PC-9 (cell line): ENCODE data around the gene PAF1. TPM values are rescaled to one million over a fixed set of nuclear protein-coding genes. Genes with fewer than 3 reads are reported as not detected.

Experiments
- BruUV-seq: library from RNA; stranded (reverse); fragments of 400-500 nt; replicated peaks from 2 replicates; lab custom pipeline; 2021; lab: Mats Ljungman, UMichigan
- CTCF ChIA-PET: fragments of 300-600 bp; sonication (Branson Sonifier 250); formaldehyde crosslinking; loops from one replicate; lab custom pipeline; 2022; ENCODE audit warnings: antibody characterized with exemption; lab: Charles Lee
- POLR2A ChIA-PET: fragments of 300-600 bp; sonication (Branson Sonifier 250); formaldehyde crosslinking; loops from one replicate; lab custom pipeline; 2022; ENCODE audit warnings: antibody characterized with exemption; ENCODE audit not compliant: unreplicated experiment; lab: Charles Lee
- DNase-seq, 2 experiments: peaks; one replicate each; pipeline versions ENCODE4 v3.0.0 to v3.0.0-alpha.2; 2015 to 2022; ENCODE audit warnings: mixed read lengths in 1 of 2
- H2AFZ ChIP-seq: fragments of 200-600 bp; sonication (generic); 2 replicates; pipeline ENCODE4 v1.8.1; 2017; ENCODE audit warnings: antibody characterized with exemption
- H3F3A ChIP-seq: fragments of 200-600 bp; sonication (generic); 2 replicates; pipeline ENCODE4 v1.8.1; 2017; ENCODE audit warnings: antibody characterized with exemption, mild to moderate bottlenecking, low read depth; ENCODE audit not compliant: insufficient read depth
- H3K27ac ChIP-seq: fragments of 200-600 bp; sonication (generic); 2 replicates; pipeline ENCODE4 v1.6.1; 2016; ENCODE audit warnings: mixed run types
- H3K27me3 ChIP-seq: fragments of 200-600 bp; sonication (generic); 2 replicates; pipeline ENCODE4 v1.6.1; 2016; ENCODE audit warnings: low read depth, mixed run types; ENCODE audit not compliant: insufficient read depth
- H3K36me3 ChIP-seq: fragments of 200-600 bp; sonication (generic); 2 replicates; pipeline ENCODE4 v1.6.1; 2016; ENCODE audit warnings: low read depth, mixed run types
- H3K4me1 ChIP-seq: fragments of 200-600 bp; sonication (generic); replicated peaks from 2 replicates; pipeline ENCODE4 v1.6.1; 2016; ENCODE audit warnings: mixed run types; ENCODE audit not compliant: insufficient read depth
- H3K4me2 ChIP-seq: fragments of 200-600 bp; sonication (generic); 2 replicates; pipeline ENCODE4 v1.6.1; 2017; ENCODE audit warnings: mixed run types
- H3K4me3 ChIP-seq: fragments of 200-600 bp; sonication (generic); 2 replicates; pipeline ENCODE4 v1.6.1; 2016; ENCODE audit warnings: mixed run types
- H3K79me2 ChIP-seq: fragments of 200-600 bp; sonication (generic); 2 replicates; pipeline ENCODE4 v1.6.1; 2017; ENCODE audit warnings: low read depth, mixed run types
- H3K9me2 ChIP-seq: fragments of 200-600 bp; sonication (generic); 2 replicates; pipeline ENCODE4 v1.8.1; 2017; ENCODE audit warnings: mild to moderate bottlenecking; ENCODE audit not compliant: insufficient read depth
- H3K9me3 ChIP-seq: fragments of 200-600 bp; sonication (generic); 2 replicates; pipeline ENCODE4 v1.8.1; 2016; ENCODE audit warnings: low read depth; ENCODE audit not compliant: insufficient read depth
- H4K20me1 ChIP-seq: fragments of 200-600 bp; sonication (generic); 2 replicates; pipeline ENCODE4 v1.8.1; 2017; ENCODE audit not compliant: insufficient read depth
- CTCF ChIP-seq: fragments of 200-600 bp; sonication (generic); conservative IDR thresholded peaks from 2 replicates; pipeline ENCODE4 v1.6.1; 2017; ENCODE audit warnings: mixed run types, antibody characterized with exemption, mild to moderate bottlenecking, moderate library complexity
- EZH2 ChIP-seq: fragments of 200-600 bp; sonication (generic); IDR thresholded peaks from 2 replicates; pipeline ENCODE4 v1.8.0; 2017; ENCODE audit warnings: antibody characterized with exemption, low read depth
- intact Hi-C: fragments of 100-400 bp; cut with micrococcal nuclease; formaldehyde crosslinking; loops from one replicate; pipeline ENCODE4 v1.10.0; 2022; ENCODE audit not compliant: unreplicated experiment
- total RNA-seq: library from RNA; stranded (reverse); gene quantifications from 2 replicates; pipeline ENCODE4 v1.2.3, GENCODE V29; 2021

PAF1 gene
- total RNA-seq, 1 experiment from 2014 or later, result 61.1 TPM

DNA sequence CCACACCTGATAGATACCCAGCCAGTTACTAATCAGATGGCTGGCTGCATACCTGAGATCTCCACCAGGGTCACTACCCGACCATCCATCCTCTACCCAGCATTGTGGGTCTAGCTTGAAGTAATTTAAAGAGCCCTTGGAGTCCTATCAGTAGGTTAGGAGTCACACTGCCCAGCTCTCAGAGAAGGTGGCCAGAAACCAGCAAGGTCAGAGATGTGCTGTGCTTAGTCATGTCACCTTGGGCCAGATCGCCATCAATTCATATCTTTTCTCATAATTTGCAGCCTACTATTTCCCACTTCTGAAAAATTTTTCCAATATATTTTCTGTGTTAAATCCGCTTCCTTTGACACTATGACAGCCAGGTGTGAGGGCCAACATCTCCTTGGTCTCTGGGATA is 34.8 kb downstream of the PAF1 start:
- no peak overlapping the region for H2AFZ ChIP-seq
- DNase-seq, result no peak
- H3K9me3 ChIP-seq, result no peaks in the 10 kb centered on the region
- peaks cover 4% of the 10 kb centered on the region; the same call in 1 of the 2 replicates for H3F3A ChIP-seq
- H3K4me3 ChIP-seq, result no peak overlapping the region
- H4K20me1 ChIP-seq, result no peaks in the 10 kb centered on the region; the same call in none of the 2 replicates
- no TSS peak for BruUV-seq
- POLR2A ChIA-PET, result no interaction called here
- 0 out of 2 replicates have a peak, but pooled peaks cover 31% of the 10 kb centered on the region for H3K36me3 ChIP-seq
- no peak overlapping the region for H3K27ac ChIP-seq
- H3K4me1 ChIP-seq, result no peaks in the 10 kb centered on the region
- TF ChIP-seq EZH2 (no peak), CTCF (no peak)
- no peak overlapping the region for H3K4me2 ChIP-seq
- H3K9me2 ChIP-seq, result no peaks in the 10 kb centered on the region
- no peaks in the 10 kb centered on the region for H3K27me3 ChIP-seq
- no peaks in the 10 kb centered on the region for H3K79me2 ChIP-seq
- CTCF ChIA-PET, result no interaction called here
- intact Hi-C loops, result no loop called here

DNA sequence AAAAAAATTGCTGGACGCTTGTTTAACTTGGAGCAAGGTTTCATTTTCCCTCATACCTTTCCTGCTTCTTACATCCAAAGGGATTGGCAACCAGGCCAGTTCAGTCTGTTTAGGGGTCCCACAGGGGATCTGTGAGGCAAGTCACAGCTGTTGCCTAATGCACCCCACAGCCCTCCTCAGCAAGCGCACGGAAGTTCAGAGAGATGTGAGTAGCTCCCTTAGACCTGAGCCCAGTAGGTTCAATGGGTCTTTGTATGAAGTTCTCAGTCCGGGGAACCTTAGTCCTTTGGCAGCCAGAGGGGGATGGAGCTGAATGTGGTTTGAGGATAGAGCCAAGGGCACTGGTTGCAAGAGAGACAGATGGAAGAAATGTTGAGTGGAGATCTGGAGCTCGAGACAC is 35.7 kb downstream of the PAF1 start:
- TF ChIP-seq CTCF (no peak), EZH2 (no peak)
- Histone ChIP-seq H3K79me2 (no peaks in the 10 kb centered on the region), H3K4me2 (no peak overlapping the region), H3F3A (peaks cover 4% of the 10 kb centered on the region; the same call in 1 of the 2 replicates), H3K4me1 (no peaks in the 10 kb centered on the region), H3K4me3 (no peak overlapping the region), H3K36me3 (0 out of 2 replicates have a peak, but pooled peaks cover 29% of the 10 kb centered on the region), H3K9me3 (no peaks in the 10 kb centered on the region), H3K27ac (no peak overlapping the region), H4K20me1 (no peaks in the 10 kb centered on the region; the same call in none of the 2 replicates), H2AFZ (no peak overlapping the region), H3K27me3 (no peaks in the 10 kb centered on the region), H3K9me2 (no peaks in the 10 kb centered on the region)
- no peak for DNase-seq
- ChIA-PET CTCF (no interaction called here), POLR2A (interaction anchor here (0.7 kb wide), 1 partner anchor 72 kb away, joined by 3 read pairs; no protein-coding TSS in a partner anchor)
- BruUV-seq, result no TSS peak
- intact Hi-C loops, result no loop called here

GRCh38 chr19:39352381-39353255 is 38.3 kb downstream of the PAF1 start:
- Histone ChIP-seq H3K4me2 (no peak overlapping the region), H3F3A (no peaks in the 10 kb centered on the region), H4K20me1 (peaks cover 15% of the 10 kb centered on the region), H2AFZ (no peak overlapping the region), H3K9me3 (no peaks in the 10 kb centered on the region), H3K9me2 (no peaks in the 10 kb centered on the region), H3K36me3 (0 out of 2 replicates have a peak, but pooled peaks cover 28% of the 10 kb centered on the region), H3K27ac (no peak overlapping the region), H3K4me1 (no peaks in the 10 kb centered on the region), H3K4me3 (no peak overlapping the region), H3K27me3 (no peaks in the 10 kb centered on the region), H3K79me2 (peaks cover 10% of the 10 kb centered on the region; the same call in 1 of the 2 replicates)
- intact Hi-C loops, result no loop called here
- BruUV-seq, result no TSS peak
- CTCF ChIA-PET, result interaction anchor here (0.7 to 1.2 kb wide), 3 partner anchors 10 to 43 kb away, joined by 3 to 4 read pairs (median 3); partner anchors contain the start of gene SAMD4B
- POLR2A ChIA-PET, result interaction anchor here (0.6 to 0.7 kb wide), 2 partner anchors 66 to 103 kb away, joined by 3 to 27 read pairs; no protein-coding TSS in a partner anchor
- TF ChIP-seq EZH2, result no peak
- TF ChIP-seq CTCF, result no peak
- DNase-seq, result no peak
